Esophagus squamous epithelium (tissue), 5 donors: ENCODE measurements around the gene ACP6. TPM values are rescaled to one million over a fixed set of nuclear protein-coding genes. Genes with fewer than 3 reads are reported as not detected.

Experiments
- DNase-seq: peaks from one replicate; lab custom pipeline; 2025; lab: John Stamatoyannopoulos, UW
- H3K27ac ChIP-seq, 4 donors: fragments of 200-600 bp; sonication (generic); one replicate each; pipeline ENCODE4 v1.5.1; 2016 to 2019; ENCODE audit warnings: mild to moderate bottlenecking in 1 of 4
- H3K27me3 ChIP-seq, 4 donors: fragments of 200-600 bp; sonication (generic); 1 replicate in 3 of 4; 2 replicates in 1 of 4; pipeline versions ENCODE4 v1.5.1 to v1.6.0; 2017 to 2021; ENCODE audit warnings: antibody characterized with exemption in 1 of 4
- H3K36me3 ChIP-seq, 3 donors: fragments of 200-600 bp; sonication (generic); one replicate each; pipeline ENCODE4 v1.5.1; 2016 to 2019
- H3K4me1 ChIP-seq, 3 donors: fragments of 200-600 bp; sonication (generic); one replicate each; pipeline ENCODE4 v1.5.1; 2017 to 2019
- H3K4me3 ChIP-seq, 4 donors: fragments of 200-600 bp; sonication (generic); 1 replicate in 3 of 4; 2 replicates in 1 of 4; pipeline ENCODE4 v1.5.1; 2016 to 2019; ENCODE audit warnings: mild to moderate bottlenecking in 2 of 4, moderate library complexity in 1 of 4
- H3K9me3 ChIP-seq, 3 donors: fragments of 200-600 bp; sonication (generic); one replicate each; pipeline ENCODE4 v1.5.1; 2016 to 2019
- POLR2A ChIP-seq, 4 donors: fragments of 450-650 bp; IDR thresholded peaks; one replicate each; pipeline ENCODE4 v1.6.1; 2017; ENCODE audit warnings: antibody characterized with exemption in 4 of 4, mild to moderate bottlenecking in 4 of 4, moderate library complexity in 3 of 4
- WGBS, 2 donors: methylation state at CpG; one replicate each; pipeline ENCODE4 v1.1.5; 2018; 5-methylcytosine and 5-hydroxymethylcytosine counted together
- intact Hi-C: fragments of 100-400 bp; cut with DNase I; formaldehyde crosslinking; loops from one replicate; pipeline ENCODE4 v1.15.0; 2022
- total RNA-seq, 4 donors: library from RNA; depleted of rRNA; stranded (reverse); fragments of >200 nt; gene quantifications; one replicate each; pipeline ENCODE4 v1.1.0, GENCODE V29; 2016
- TF ChIP-seq, protein P1 (sequence below), 6 experiments: fragments of 450-650 bp in 4 of 6; fragments of 200-600 bp in 2 of 6; sonication (generic) in 2 of 6; IDR thresholded peaks; one replicate each; pipeline ENCODE4 v1.5.1; 2016 to 2019; ENCODE audit warnings: antibody characterized with exemption in 6 of 6, mild to moderate bottlenecking in 4 of 6, moderate library complexity in 4 of 6
- donor health status: DM: yes; HTN: yes; CAD: no.

The ACP6 gene
- total RNA-seq, 4 donors from 2014 or later, result 3.5 to 12.4 (median 8.4) TPM

DNA sequence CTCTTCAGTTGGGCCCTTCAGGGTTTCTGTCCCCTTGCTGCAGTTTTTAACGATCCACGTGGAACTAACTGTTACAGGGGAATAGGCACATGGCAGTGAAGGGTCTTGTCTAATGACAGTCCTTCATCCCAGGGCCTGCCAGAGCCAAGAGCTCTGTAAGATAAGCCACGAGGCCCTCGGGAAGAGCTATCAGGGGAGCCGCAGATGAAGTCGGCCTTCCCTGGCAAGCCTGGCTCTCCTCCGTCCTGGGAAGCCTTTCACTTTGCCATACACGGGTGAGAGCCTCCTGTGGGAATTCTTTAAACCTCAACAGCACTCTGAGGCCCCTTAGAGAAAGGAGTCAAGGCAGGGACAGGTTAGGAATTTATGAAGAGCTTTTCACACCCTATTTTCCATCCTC is 29.0 kb downstream of the ACP6 start:
- WGBS, 2 donors, result 68 to 88% methylated on average over 4 to 6 of the region's 8 CpGs
- H3K27me3 ChIP-seq, result no peaks in the 10 kb centered on the region
- no peak overlapping the region for H3K4me3 ChIP-seq
- H3K4me1 ChIP-seq, result peaks cover 3 to 14% (median 5%) of the 10 kb centered on the region in 3 donors
- TF ChIP-seq POLR2A (IDR thresholded peaks at IDR 0.05), result no peak
- TF ChIP-seq, protein P1, sequence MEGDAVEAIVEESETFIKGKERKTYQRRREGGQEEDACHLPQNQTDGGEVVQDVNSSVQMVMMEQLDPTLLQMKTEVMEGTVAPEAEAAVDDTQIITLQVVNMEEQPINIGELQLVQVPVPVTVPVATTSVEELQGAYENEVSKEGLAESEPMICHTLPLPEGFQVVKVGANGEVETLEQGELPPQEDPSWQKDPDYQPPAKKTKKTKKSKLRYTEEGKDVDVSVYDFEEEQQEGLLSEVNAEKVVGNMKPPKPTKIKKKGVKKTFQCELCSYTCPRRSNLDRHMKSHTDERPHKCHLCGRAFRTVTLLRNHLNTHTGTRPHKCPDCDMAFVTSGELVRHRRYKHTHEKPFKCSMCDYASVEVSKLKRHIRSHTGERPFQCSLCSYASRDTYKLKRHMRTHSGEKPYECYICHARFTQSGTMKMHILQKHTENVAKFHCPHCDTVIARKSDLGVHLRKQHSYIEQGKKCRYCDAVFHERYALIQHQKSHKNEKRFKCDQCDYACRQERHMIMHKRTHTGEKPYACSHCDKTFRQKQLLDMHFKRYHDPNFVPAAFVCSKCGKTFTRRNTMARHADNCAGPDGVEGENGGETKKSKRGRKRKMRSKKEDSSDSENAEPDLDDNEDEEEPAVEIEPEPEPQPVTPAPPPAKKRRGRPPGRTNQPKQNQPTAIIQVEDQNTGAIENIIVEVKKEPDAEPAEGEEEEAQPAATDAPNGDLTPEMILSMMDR (IDR thresholded peaks at IDR 0.05), result no peak
- intact Hi-C loops, result loop anchor here (5.0 kb wide), 1 partner anchor 149 kb away; no protein-coding TSS in a partner anchor
- H3K36me3 ChIP-seq, result peaks cover 0 to 34% (median 2%) of the 10 kb centered on the region in 3 donors
- no peak for DNase-seq
- no peak overlapping the region for H3K27ac ChIP-seq
- H3K9me3 ChIP-seq, result no peaks in the 10 kb centered on the region

DNA sequence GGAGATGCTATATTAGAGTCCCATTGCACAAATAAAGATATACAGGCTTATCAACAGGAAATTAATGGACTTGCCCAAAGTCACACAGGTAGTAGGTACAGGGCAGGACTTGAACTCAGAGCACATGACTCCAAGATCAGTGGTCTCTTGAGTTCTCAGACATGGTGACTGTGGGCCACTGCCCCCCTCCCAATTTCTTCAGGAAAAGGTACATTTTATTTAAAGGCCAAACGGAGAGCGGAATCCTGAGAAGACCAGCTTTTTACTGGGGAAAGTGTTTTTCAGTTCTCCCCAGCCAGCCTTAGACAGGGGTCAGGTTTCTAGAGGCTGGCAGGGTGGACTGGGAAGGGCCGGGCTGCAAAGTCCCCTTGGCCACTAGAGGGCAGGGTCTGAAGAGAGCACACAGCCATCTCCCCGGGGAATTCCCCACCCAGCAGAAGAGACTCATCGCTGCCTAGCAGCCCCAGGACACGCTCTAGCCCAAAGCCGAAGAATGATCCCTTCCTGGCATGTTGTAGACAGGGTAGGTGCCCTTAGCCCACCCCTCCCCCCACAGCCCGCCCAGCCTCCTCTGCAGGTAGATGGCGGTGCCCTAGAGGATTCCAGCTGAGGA is 29.7 kb downstream of the ACP6 start:
- intact Hi-C loops, result loop anchor here (5.0 kb wide), 1 partner anchor 148 kb away; no protein-coding TSS in a partner anchor
- 70% methylated on average over 3 of the region's 9 CpGs; no CpG with 5 or more reads in 1 of the 2 donors for WGBS, 2 donors

DNA sequence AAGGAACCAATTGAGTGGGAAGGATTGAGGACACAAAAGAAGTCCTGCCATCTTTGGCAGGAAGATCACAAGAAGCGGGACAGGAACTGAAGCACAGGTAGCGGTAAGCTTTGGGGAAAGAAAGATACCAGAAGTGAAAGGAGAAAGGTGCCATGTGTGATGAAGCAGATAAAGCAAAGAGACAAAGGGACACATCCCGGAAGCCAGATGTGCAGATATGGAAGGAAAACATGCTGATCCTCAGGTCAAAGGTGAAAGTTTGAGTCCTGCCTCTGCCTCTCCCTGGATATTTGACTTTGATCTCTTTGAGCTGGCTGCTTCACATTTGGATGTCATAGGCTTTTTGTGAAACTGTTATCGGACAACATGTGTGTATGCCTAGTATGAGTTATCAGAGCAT is 34.0 kb downstream of the ACP6 start:
- Histone ChIP-seq H3K27me3 (no peaks in the 10 kb centered on the region), H3K9me3 (no peaks in the 10 kb centered on the region), H3K4me1 (peaks cover 3 to 7% (median 5%) of the 10 kb centered on the region in 3 donors), H3K36me3 (no peaks in the 10 kb centered on the region), H3K4me3 (no peak overlapping the region), H3K27ac (no peak overlapping the region)
- intact Hi-C loops, result no loop called here
- no peak for DNase-seq
- TF ChIP-seq POLR2A (IDR thresholded peaks at IDR 0.05), result no peak
- TF ChIP-seq, protein P1 (IDR thresholded peaks at IDR 0.05), result no peak
- 83 to 91% methylated on average over 4 of the region's 4 CpGs for WGBS, 2 donors

More for the DNA sequence above, 29.7 kb downstream of the ACP6 start:
- H3K27me3 ChIP-seq, result no peaks in the 10 kb centered on the region
- TF ChIP-seq, protein P1 (IDR thresholded peaks at IDR 0.05), result peak; percentile 46 to 83 (median 76)
- no peak for TF ChIP-seq POLR2A (IDR thresholded peaks at IDR 0.05)
- no peak for DNase-seq
- no peak overlapping the region for H3K4me3 ChIP-seq
- H3K4me1 ChIP-seq, result peaks cover 3 to 14% (median 5%) of the 10 kb centered on the region in 3 donors
- peaks cover 0 to 27% (median 2%) of the 10 kb centered on the region in 3 donors for H3K36me3 ChIP-seq
- H3K9me3 ChIP-seq, result no peaks in the 10 kb centered on the region
- H3K27ac ChIP-seq, result no peak overlapping the region

DNA sequence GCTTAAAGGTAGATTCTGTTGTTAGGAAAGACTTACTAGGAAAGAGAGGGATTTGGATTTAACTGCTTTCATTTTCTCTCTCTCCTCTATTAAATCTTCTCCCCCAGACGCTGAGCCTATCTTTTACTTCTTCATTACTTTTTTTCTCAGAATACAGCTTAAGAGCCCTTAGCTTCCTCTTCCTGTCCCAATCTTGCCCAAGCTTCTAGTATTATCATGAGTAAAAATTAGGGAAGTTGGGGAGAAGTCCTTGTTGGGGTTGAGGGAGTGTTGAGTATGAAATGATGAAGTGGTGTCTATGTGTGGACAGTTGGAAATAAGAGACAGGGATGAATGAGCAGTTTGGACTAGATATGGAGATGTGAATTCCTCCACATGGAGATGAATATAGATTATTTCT is 35.0 kb downstream of the ACP6 start:
- intact Hi-C loops, result no loop called here

DNA sequence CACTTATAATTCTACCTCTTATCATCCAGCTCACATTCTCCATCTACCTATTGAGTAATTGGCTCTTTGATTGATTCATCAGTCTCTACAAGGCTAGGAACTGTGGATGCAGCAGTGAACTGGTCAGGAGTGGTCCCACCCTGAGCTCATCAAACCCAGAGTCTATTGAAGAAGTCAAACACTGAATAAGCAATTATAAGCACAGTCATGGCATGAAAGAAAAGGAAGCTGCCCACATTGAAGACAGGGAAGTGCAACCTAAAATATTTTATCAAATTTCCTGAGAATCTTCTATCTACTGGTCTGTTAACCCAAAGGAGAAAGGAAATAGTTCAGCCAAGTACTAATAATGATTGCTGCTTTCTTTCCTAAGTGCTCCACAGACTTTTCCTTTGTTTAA is 35.7 kb downstream of the ACP6 start:
- no peak for DNase-seq
- H3K27me3 ChIP-seq, result no peaks in the 10 kb centered on the region
- intact Hi-C loops, result no loop called here
- H3K4me3 ChIP-seq, result no peak overlapping the region
- peaks cover 0 to 4% (median 0%) of the 10 kb centered on the region in 3 donors for H3K36me3 ChIP-seq
- no peaks in the 10 kb centered on the region for H3K4me1 ChIP-seq
- no peaks in the 10 kb centered on the region for H3K9me3 ChIP-seq
- TF ChIP-seq, protein P1 (IDR thresholded peaks at IDR 0.05), result no peak
- no peak for TF ChIP-seq POLR2A (IDR thresholded peaks at IDR 0.05)
- H3K27ac ChIP-seq, result no peak overlapping the region

More for the DNA sequence above, 35.0 kb downstream of the ACP6 start:
- no peaks in the 10 kb centered on the region for H3K9me3 ChIP-seq
- 62 to 75% methylated on average over 1 of the region's 1 CpG for WGBS, 2 donors
- H3K4me1 ChIP-seq, result no peaks in the 10 kb centered on the region
- peaks cover 0 to 4% (median 0%) of the 10 kb centered on the region in 3 donors for H3K36me3 ChIP-seq
- TF ChIP-seq POLR2A (IDR thresholded peaks at IDR 0.05), result no peak
- TF ChIP-seq, protein P1 (IDR thresholded peaks at IDR 0.05), result no peak
- no peak for DNase-seq
- no peak overlapping the region for H3K4me3 ChIP-seq
- no peaks in the 10 kb centered on the region for H3K27me3 ChIP-seq
- no peak overlapping the region for H3K27ac ChIP-seq
